Fibroblast of skin of right biceps (primary cell): Measurements from ENCODE around the gene RNF148.

Source experiments
- DNase-seq: peaks from one replicate; pipeline ENCODE4 v3.0.0-alpha.2; 2013

Gene RNF148

DNA sequence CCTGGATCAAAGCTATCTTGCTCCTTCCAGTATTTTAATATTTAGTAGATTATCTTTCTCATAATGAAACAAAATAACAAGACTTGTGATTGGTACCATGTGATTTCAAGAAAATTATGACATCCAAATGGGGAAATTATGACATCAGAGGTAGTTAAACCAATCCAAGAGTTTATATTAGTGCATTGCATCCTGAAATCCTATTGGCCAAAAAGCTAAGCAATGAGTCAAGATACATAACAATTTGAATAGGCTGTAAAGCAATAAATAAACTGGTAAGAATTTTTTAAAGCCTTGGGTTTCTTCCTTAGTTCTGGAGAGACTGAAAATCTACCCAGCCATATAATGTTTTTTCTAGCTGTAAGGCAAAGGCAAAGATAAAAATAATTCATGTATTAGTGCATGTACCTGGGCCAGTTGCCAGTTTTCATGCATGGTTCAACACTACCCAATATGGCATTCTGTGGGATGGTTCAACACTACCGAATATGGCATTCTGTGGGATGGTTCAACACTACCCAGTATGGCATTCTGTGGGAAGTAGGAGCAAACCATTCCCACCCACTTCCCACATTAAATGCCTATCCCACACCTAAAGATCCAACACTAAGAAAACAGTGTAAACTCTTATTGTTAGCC is at the start of gene RNF148:
TSS of gene RNF148 (minus strand) at position 51 of the 639 bp plus-strand sequence. CDS start 172 bp downstream, outside the sequence.
- no peak for DNase-seq

DNA sequence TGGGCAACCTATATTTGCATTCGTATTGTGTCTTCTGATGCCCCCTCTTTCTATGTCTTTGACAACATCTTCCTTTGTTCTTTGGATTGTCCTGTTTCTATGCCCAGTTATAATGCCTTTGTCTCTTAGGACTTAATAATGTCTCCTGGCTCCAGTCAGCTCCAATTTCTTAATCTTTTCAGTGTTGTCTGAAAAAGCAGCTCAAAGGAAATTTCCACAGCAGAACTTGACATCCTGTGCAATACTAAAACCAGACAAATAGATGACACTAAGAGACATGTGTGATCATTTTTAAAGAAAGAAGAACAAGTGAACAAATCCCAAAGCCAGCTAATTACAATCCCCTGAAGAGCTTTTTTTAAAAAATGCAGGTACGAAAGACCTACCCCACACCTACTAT is 47.7 kb upstream of the RNF148 start:
- no peak for DNase-seq

GRCh38 chr7:122748195-122748594 is 45.5 kb upstream of the RNF148 start:
- no peak for DNase-seq

DNA sequence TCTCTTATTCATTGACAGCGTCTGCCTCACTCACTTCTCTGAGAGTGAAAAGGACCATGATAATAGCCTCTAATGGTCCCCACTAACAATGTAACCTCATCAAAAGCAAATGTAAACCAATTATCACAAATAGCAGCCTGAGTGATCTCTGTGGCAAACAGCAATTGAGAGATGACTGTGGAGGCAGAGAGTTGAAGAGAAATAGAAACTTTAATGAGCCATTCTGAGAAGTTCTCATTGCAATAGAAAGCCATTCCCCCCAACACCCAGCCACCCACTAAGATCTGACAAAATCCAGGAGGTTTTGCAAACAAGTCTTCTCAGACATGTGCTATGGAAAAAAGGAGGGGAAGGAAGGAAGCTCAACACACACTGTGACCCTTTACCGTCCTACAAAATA is 44.2 kb upstream of the RNF148 start:
- no peak for DNase-seq

DNA sequence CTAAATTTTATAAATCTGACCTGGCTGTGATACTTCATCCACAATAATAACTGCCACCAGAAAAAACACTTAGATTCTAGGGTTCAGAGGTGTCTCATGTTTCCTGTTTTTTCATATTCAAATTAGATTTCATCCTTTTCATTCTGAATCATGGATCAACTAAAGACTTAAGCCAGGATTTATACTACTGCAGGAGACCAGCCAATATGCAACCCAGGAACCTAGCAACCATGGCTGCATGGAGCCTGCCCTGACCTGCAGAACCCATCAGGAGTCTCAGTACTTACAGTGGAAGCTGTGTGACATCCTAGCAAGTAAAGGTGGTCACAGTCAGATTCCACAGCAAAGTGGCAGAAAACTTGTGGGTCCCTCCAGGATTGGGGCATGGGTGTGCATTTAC is 40.5 kb upstream of the RNF148 start:
- no peak for DNase-seq

DNA sequence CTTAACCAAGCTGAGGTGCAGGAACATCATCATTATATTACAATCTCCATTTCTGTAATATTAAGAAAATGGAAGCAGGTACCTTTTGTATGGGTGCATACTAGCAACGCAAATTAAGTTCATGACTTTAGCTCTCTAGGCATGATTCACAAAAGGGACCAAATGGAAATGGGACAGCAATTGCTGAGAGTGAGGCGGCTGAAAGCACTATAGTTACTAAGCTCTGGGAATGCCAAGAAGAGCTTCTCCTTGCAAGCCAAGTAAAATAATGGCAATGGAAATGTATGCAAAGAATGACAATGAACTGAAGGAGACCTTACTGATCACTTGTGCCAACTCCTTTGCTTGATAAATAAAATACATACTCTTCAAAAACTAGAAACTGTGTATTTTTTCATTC is 36.2 kb upstream of the RNF148 start:
- no peak for DNase-seq

GRCh38 chr7:122736183-122736582 is 33.5 kb upstream of the RNF148 start:
- DNase-seq: no peak

DNA sequence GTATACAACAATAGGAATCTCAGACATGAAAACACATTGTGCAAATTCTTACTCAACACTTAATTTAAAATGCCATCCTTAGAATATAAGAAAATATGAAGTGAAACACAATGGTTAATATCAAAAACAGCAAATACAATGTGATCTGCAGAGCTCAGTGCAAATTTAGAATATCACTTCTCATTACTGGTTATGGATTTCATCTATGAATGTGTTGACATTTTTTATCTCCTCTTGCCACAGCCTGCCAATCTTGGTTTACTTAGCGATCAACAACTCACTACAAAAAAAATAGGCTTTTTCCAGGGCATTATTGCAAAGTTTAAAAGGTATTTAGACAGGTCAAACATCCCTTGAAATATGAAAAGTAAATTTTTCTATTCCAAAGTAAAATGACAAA is 25.0 kb upstream of the RNF148 start:
- no peak for DNase-seq

DNA sequence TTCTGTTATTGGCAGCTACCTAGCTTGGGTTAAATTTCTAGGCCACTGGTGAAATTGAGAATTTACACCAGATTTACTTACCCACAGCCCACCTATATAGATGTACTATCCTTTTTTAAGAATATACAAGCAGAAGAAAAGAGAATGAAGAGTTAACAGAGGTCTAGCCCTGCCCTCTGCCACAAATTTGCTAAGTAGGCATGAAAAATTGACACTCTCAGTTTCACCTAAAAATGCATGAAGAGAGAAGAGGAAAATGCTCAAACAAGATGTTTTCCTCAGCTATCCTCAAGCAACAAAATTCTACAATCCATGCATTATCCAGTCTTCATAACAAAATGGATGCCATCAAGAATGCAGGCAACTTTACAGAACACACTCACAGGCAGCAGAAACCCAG is 24.6 kb upstream of the RNF148 start:
- no peak for DNase-seq

GRCh38 chr7:122726881-122727280 is 24.2 kb upstream of the RNF148 start:
- DNase-seq: no peak

- no peak for DNase-seq
Observed at GRCh38 chr7:122724366-122724765, 21.6 kb upstream of the RNF148 start.

DNA sequence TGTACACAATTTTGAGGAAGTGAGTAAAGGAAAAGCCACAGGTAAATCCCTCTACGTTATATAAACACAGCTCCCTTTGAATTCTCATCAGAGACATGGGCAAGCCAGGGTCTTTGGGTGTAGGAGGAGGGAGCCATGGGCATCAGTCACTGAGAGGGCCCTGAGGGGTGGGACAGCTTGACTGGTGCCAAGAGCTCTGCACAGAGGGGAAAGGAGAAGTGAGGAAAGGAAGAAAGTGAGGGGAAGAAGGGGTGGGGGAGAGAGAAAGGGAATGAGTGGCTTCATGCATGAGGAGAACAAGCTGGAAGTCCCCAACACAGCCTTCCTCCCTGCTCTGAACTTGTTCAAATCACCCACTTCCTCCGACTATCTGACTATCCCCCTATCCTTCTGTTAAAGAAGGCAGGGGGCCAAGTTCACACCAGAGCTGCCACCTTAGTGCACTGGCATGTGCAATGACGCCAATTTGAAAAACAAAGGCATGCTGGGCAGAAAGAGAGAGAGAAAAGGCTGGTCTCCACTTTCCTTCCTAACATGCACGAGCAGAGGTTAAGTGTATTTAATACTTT is 16.4 kb upstream of the RNF148 start:
- DNase-seq: no peak

DNA sequence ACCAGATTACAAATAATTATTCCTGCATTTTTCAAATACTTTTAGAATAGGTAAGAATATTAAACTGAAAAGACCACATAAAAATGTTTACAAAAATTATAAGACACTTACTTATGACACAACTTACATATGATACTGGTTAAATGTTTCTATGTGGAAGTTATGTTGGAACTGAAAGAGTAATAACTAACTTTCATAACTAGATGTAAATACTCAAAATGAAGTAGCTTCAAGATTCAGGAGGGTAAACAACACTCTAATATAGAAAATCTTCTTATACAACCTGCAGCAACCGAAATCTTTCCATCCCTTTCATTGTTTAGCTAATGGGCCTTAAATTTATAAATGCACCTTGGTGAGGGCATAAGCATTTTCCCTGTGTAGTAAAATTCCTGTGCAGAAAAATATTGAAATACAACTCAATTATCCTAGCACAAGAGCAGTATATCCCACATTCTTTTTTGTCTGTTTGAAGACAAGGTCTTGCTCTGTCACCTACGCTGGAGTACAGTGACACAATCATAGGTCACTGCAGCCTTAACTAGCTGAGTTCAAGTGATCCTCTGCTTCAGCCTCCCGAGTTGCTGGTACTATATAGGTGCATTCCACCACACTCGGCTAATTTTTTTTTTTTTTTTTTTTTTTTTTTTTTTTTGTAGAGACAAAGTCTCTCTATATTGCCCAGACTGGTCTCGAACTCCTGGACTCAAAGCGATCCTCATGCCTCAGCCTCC is 14.8 kb upstream of the RNF148 start:
- DNase-seq: no peak

DNA sequence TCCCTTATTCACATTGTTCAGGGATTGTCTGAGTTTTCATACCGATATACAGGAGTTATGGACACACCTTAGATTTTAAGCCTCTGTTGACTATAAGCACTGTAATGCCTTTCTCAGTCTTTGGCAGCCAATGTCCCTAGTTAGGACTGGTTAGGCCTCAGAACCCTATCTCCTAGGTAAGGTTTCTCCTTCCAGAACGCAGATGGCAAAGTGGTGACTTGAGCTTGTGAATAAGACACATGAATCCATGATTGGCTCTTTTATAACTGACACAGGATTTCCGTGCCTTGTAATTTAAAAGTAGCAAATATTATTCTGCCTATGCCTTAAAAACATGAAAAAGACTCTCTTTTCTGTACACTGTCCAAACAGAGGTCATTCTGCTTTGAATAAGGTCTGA is 12.5 kb upstream of the RNF148 start:
- DNase-seq: no peak

GRCh38 chr7:122710916-122711315 is 8.2 kb upstream of the RNF148 start:
- no peak for DNase-seq

GRCh38 chr7:122709930-122710646 is 7.4 kb upstream of the RNF148 start:
- no peak for DNase-seq

DNA sequence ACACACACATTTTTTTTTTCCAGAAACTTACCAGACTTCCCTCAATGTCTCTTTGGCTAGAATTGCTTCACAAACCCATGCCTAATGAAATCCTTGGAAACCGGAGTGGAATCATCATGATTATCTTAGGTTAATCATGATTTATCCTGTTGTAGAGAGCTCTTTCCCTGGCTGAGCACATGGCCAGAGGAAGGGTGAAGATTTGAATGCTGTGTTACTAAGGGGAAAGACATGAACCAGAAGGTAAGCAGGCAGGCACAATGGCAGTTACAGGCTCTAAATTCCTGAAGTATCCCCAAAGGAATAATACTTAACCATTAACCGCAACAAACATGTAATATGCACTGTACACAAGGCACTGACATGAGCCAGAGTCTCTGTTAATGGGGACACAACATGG is 4.1 kb upstream of the RNF148 start:
- no peak for DNase-seq

DNA sequence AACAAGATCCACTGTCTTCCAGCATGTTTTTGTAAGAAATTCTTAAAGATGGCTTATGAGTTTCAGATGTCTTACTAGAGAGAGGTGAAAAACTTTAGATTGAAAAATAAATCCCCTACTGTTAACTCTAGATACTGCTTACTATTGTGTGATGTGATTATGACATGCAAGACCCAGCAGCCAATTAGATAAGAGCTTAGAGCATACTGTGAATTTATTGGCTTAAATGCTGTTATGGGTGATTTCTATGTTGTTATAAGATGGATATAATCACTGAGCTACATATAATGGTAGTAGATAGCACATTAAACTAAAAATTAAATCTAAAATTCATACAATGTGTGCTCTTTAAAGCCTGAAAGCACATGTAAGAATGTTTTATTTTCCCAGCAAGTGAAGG is 3.7 kb downstream of the RNF148 start, which contains the start of gene RNF133:
TSS of gene RNF133 (minus strand) at position 101 of the 400 bp plus-strand sequence. CDS start 199 bp downstream, outside the sequence.
- no peak for DNase-seq

GRCh38 chr7:122695816-122696215 is 6.9 kb downstream of the RNF148 start:
- no peak for DNase-seq

DNA sequence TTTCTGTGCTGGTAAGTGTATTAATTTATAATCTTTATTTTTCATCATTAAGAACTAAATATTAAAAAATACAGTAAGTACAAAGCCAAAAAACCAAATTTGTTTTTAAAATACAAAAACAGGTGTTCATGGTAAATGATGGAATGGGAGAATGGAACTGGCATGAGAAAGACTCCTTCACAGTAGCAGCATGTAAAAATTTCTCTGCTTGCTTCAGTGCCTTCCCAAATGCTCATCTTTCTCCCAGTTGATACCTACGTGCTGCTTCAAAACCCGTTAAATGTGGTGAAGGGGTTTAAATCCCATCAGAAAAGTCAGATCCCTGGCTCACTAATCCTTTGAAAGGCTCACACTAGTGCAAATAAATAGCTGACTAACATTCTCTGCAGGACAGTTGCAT is 8.0 kb downstream of the RNF148 start:
- DNase-seq: no peak

DNA sequence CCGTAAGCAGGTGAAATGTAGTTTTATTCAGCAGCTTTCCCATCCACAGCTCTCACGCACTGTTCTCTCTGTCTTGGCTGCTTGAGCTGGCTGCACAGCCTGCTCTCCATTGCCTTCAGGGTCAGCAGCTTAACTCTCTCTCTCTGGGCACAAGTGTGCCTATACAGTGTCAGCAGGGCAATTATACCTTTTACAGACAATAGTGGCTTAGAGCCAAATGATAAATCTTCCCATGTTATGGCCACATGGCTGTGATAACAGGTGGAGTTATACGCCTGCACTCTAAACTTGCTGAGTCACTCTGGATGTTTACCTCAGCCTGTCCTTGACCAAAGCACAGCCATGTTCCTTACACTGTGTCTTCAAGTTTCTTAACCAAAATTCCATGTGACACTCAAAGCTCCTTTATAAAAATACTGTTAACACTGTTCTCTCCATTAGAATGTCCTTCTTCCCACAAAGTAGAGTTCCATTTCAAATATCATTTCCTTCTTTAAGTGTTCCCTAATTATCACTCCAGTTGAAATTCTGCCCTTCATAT is 9.9 kb downstream of the RNF148 start:
- DNase-seq: no peak

DNA sequence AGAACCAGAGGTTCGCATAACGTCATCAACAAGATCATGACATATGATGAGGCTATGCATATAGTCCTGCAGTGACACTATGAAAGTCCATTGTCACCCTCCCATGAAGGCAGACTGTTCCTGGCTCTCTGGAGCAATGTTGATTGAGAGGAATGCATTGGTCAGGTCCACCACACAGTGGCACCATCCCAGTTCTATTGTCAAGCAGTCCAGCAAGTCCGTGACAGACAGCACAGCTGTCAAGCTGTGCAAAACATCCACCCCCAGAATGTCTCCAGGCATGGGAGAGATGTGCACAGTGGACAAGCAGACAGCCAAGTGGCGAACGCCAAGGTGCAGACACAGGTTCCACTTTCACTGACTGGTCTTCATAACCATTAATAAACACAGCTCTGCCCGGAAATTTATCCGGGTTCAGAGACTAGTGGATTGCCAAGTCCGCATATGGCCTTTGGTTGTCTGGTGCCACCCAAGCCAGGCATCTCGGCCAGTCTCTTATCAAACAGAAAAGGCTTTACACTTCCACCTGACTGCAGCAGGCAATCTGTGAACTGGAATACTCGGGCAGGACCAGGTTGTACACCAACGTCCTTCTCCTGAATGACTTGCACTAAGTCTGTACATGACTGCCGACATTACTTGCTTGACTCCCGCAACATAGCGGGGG is 11.0 kb downstream of the RNF148 start:
- DNase-seq: no peak
